ENCODE measurements around the gene VGLL3. TPM values are rescaled to one million over a fixed set of nuclear protein-coding genes. Genes with fewer than 3 reads are reported as not detected.

VGLL3 gene
- total RNA-seq, 2 donors from 2014 or later: 0.03 to 0.17 TPM

DNA sequence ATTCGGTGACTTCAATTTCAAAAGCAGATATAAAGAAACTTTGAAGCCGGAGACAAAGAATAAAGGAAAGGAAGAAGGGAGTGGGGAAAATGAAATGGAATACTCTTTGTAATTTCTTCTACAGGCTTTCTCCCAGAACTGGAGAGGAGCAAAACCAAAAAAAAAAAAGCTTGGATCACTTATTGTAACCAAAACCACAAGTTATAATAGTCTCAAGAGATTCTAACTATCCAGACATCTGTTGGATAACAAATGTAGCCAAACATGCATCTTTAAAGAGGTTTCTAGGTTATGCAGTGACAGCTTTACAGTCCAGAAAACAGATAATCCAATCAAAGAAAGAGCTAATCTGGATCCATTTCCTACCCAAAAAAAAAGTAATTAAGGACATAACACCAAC, 36.2 kb downstream of the VGLL3 start:
- H3K4me3 Mint-ChIP-seq: no peak overlapping the region
- no peaks in the 10 kb centered on the region for H3K36me3 Mint-ChIP-seq (ENCODE audit: low read depth)
- DNase-seq: no peak
- H3K27ac Mint-ChIP-seq: no peak overlapping the region
- no peaks in the 10 kb centered on the region for H3K9me3 ChIP-seq (ENCODE audit: control insufficient read depth, low read length, poor library complexity, severe bottlenecking)
- no peak for ATAC-seq
- H3K27me3 Mint-ChIP-seq: no peaks in the 10 kb centered on the region
- no peaks in the 10 kb centered on the region for H3K4me1 Mint-ChIP-seq

DNA sequence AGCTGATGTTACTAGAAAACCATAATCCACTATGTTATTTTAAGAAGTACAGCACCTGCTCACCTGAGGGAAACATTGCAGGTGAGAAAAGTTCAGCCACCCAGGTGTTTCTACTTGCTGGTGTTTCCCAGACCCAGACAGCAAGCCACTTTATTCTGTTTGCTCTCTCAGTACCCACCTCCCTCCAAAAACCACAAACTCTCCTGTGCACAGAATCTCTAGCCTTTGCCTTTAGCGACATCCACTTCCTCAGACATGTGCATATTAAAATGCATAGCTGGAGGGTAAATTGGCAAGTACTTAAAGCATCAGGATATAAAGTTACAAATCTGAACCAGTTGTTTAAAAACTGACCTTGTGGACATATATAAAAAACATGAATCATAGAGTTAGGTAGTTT, 36.7 kb downstream of the VGLL3 start:
- no peaks in the 10 kb centered on the region for H3K9me3 ChIP-seq (ENCODE audit: control insufficient read depth, low read length, poor library complexity, severe bottlenecking)
- Mint-ChIP-seq H3K27ac (no peak overlapping the region), H3K4me1 (no peaks in the 10 kb centered on the region), H3K36me3 (ENCODE audit: low read depth) (no peaks in the 10 kb centered on the region), H3K4me3 (no peak overlapping the region), H3K27me3 (no peaks in the 10 kb centered on the region)
- ATAC-seq: no peak
- no peak for DNase-seq

- no peak overlapping the region for H3K27ac Mint-ChIP-seq
- H3K4me3 Mint-ChIP-seq: no peak overlapping the region
- no peaks in the 10 kb centered on the region for H3K36me3 Mint-ChIP-seq (ENCODE audit: low read depth)
- no peaks in the 10 kb centered on the region for H3K27me3 Mint-ChIP-seq
- ATAC-seq (no peak), DNase-seq (no peak)
- no peaks in the 10 kb centered on the region for H3K4me1 Mint-ChIP-seq
- H3K9me3 ChIP-seq (ENCODE audit: control insufficient read depth, low read length, poor library complexity, severe bottlenecking): no peaks in the 10 kb centered on the region
Measured at GRCh38 chr3:86951322-86951721, 39.6 kb downstream of the VGLL3 start.

GRCh38 chr3:86950717-86951116, 40.2 kb downstream of the VGLL3 start:
- H3K27ac Mint-ChIP-seq: no peak overlapping the region
- DNase-seq: no peak
- H3K4me1 Mint-ChIP-seq: no peaks in the 10 kb centered on the region
- ATAC-seq: no peak
- H3K4me3 Mint-ChIP-seq: no peak overlapping the region
- H3K36me3 Mint-ChIP-seq (ENCODE audit: low read depth): no peaks in the 10 kb centered on the region
- no peaks in the 10 kb centered on the region for H3K9me3 ChIP-seq (ENCODE audit: control insufficient read depth, low read length, poor library complexity, severe bottlenecking)
- no peaks in the 10 kb centered on the region for H3K27me3 Mint-ChIP-seq

- Mint-ChIP-seq H3K36me3 (ENCODE audit: low read depth) (no peaks in the 10 kb centered on the region), H3K4me3 (no peak overlapping the region), H3K27me3 (no peaks in the 10 kb centered on the region), H3K4me1 (no peaks in the 10 kb centered on the region), H3K27ac (no peak overlapping the region)
- H3K9me3 ChIP-seq (ENCODE audit: control insufficient read depth, low read length, poor library complexity, severe bottlenecking): no peaks in the 10 kb centered on the region
- DNase-seq (no peak), ATAC-seq (no peak)
Measured at GRCh38 chr3:86949850-86950249, 41.1 kb downstream of the VGLL3 start.

- H3K9me3 ChIP-seq (ENCODE audit: control insufficient read depth, low read length, poor library complexity, severe bottlenecking): no peaks in the 10 kb centered on the region
- Mint-ChIP-seq H3K36me3 (ENCODE audit: low read depth) (no peaks in the 10 kb centered on the region), H3K27ac (no peak overlapping the region), H3K4me3 (no peak overlapping the region), H3K4me1 (no peaks in the 10 kb centered on the region), H3K27me3 (no peaks in the 10 kb centered on the region)
- ATAC-seq: no peak
- DNase-seq: no peak
Measured at GRCh38 chr3:86948822-86949221, 42.1 kb downstream of the VGLL3 start.

DNA sequence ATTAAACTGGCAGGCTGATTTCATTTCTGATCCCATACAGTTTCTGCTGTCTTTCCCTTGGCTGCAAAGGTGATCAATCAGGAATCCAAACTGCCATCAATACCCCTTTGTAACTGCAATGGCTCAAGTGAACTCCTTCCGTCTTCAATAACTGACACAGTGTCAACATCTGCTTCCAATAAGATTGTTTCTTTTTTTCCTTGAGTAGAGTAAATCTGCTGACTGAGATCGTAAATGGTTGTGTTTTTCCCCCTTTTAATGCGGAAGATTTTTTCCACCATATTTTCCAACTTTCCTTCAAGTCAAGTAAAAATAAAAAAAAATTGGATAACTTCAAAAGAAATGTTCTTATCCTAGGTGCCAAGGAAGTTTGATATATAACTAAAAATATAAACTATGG, 48.7 kb downstream of the VGLL3 start:
- H3K4me1 Mint-ChIP-seq: no peaks in the 10 kb centered on the region
- no peaks in the 10 kb centered on the region for H3K9me3 ChIP-seq (ENCODE audit: control insufficient read depth, low read length, poor library complexity, severe bottlenecking)
- no peak for DNase-seq
- ATAC-seq: no peak
- no peak overlapping the region for H3K27ac Mint-ChIP-seq
- no peaks in the 10 kb centered on the region for H3K27me3 Mint-ChIP-seq
- H3K36me3 Mint-ChIP-seq (ENCODE audit: low read depth): no peaks in the 10 kb centered on the region
- no peak overlapping the region for H3K4me3 Mint-ChIP-seq

DNA sequence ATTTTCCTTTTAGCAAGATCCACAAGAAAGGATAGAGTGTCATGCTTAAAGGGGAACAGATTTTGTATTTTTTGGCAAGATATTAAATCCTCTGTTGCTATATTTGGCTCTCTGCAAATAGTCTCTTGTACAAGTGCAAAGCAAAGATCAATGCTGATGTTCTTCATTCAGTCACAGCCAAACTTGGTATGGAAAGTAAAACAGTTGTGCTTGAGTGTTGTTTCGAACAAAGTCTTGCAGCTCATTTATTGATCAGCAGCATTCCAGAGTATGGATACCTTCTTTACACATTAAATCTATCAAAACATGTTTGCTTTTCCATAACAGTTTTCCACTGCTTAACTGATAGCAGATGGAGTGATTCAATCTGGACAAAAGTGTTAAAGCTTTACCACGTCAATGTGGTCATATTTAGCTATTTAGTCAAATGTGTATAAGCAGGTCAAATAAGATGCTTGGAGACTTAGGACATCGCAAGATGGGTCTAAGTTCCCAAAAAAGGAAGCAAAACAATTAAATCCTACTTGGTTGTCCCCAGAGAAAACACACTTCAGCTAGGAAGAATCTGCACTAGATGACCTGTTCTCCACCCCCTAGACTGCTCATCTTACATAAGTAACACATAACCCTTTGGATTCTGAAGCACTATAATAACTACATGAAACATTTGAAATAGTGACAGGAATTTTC, 52.4 kb downstream of the VGLL3 start:
- H3K4me1 Mint-ChIP-seq: no peaks in the 10 kb centered on the region
- no peak overlapping the region for H3K4me3 Mint-ChIP-seq
- no peaks in the 10 kb centered on the region for H3K27me3 Mint-ChIP-seq
- DNase-seq (no peak), ATAC-seq (no peak)
- no peaks in the 10 kb centered on the region for H3K9me3 ChIP-seq (ENCODE audit: control insufficient read depth, low read length, poor library complexity, severe bottlenecking)
- H3K36me3 Mint-ChIP-seq (ENCODE audit: low read depth): no peaks in the 10 kb centered on the region
- no peak overlapping the region for H3K27ac Mint-ChIP-seq

GRCh38 chr3:86937306-86937791, 53.6 kb downstream of the VGLL3 start:
- Mint-ChIP-seq H3K27ac (no peak overlapping the region), H3K4me1 (no peaks in the 10 kb centered on the region), H3K27me3 (no peaks in the 10 kb centered on the region), H3K36me3 (ENCODE audit: low read depth) (no peaks in the 10 kb centered on the region), H3K4me3 (no peak overlapping the region)
- no peak for DNase-seq
- H3K9me3 ChIP-seq (ENCODE audit: control insufficient read depth, low read length, poor library complexity, severe bottlenecking): no peaks in the 10 kb centered on the region
- ATAC-seq: no peak

GRCh38 chr3:86934851-86935250, 56.1 kb downstream of the VGLL3 start:
- no peak overlapping the region for H3K4me3 Mint-ChIP-seq
- H3K4me1 Mint-ChIP-seq: no peaks in the 10 kb centered on the region
- no peak overlapping the region for H3K27ac Mint-ChIP-seq
- DNase-seq: no peak
- no peaks in the 10 kb centered on the region for H3K27me3 Mint-ChIP-seq
- no peaks in the 10 kb centered on the region for H3K36me3 Mint-ChIP-seq (ENCODE audit: low read depth)
- no peak for ATAC-seq
- H3K9me3 ChIP-seq (ENCODE audit: control insufficient read depth, low read length, poor library complexity, severe bottlenecking): no peaks in the 10 kb centered on the region

DNA sequence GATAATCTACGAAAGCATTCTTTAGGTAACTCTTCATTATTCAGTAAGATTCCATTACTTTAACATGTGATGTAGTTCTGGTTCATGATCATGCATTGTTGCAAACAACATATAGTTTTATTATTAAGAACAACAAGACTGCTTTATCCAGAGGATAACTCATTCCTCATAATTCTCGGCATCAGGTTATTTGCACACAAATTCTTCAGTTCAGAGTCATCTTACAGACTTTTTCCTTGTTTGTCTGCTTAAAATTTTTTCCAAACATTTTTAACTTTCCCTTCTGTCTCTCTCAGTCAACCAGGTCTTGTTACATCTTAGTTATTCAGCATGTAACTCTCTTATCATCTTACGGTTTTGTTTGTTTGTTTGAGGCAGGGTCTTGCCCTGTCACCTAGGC, 60.1 kb downstream of the VGLL3 start:
- H3K27ac Mint-ChIP-seq: no peak overlapping the region

GRCh38 chr3:86930181-86930580, 60.8 kb downstream of the VGLL3 start:
- Mint-ChIP-seq H3K4me1 (no peaks in the 10 kb centered on the region), H3K27ac (no peak overlapping the region), H3K4me3 (no peak overlapping the region), H3K27me3 (no peaks in the 10 kb centered on the region), H3K36me3 (ENCODE audit: low read depth) (no peaks in the 10 kb centered on the region)
- ATAC-seq: no peak
- DNase-seq: no peak
- no peaks in the 10 kb centered on the region for H3K9me3 ChIP-seq (ENCODE audit: control insufficient read depth, low read length, poor library complexity, severe bottlenecking)

More for the DNA sequence above, 60.1 kb downstream of the VGLL3 start:
- Mint-ChIP-seq H3K4me3 (no peak overlapping the region), H3K4me1 (no peaks in the 10 kb centered on the region), H3K27me3 (no peaks in the 10 kb centered on the region), H3K36me3 (ENCODE audit: low read depth) (no peaks in the 10 kb centered on the region)
- ATAC-seq: no peak
- DNase-seq: no peak
- H3K9me3 ChIP-seq (ENCODE audit: control insufficient read depth, low read length, poor library complexity, severe bottlenecking): no peaks in the 10 kb centered on the region

GRCh38 chr3:86929046-86929445, 61.9 kb downstream of the VGLL3 start:
- no peak overlapping the region for H3K27ac Mint-ChIP-seq
- H3K4me3 Mint-ChIP-seq: no peak overlapping the region
- DNase-seq (no peak), ATAC-seq (no peak)
- no peaks in the 10 kb centered on the region for H3K36me3 Mint-ChIP-seq (ENCODE audit: low read depth)
- no peaks in the 10 kb centered on the region for H3K27me3 Mint-ChIP-seq
- H3K4me1 Mint-ChIP-seq: no peaks in the 10 kb centered on the region
- H3K9me3 ChIP-seq (ENCODE audit: control insufficient read depth, low read length, poor library complexity, severe bottlenecking): no peaks in the 10 kb centered on the region

DNA sequence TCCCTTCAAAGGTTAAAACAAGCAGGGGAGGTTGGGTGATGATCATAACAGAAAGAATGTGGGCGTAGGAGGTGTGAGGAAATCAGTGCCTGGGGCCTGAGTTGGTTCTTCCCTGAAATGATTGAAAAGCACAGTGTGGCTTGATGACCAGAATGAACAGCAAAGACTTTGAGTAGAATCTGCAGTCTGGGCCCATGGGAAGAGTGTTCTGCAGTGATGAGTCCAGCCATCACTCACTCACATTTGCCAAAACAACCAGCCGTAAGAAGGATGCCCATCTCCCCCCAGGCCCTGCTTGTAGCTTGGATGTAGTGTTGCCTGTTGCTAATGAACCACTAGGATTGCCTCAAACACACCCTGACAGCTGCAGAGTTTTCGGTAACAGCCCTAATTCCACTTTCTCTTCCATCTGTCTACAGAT, 67.9 kb downstream of the VGLL3 start:
- no peak overlapping the region for H3K4me3 Mint-ChIP-seq
- H3K27me3 Mint-ChIP-seq: no peaks in the 10 kb centered on the region
- ATAC-seq (no peak), DNase-seq (no peak)
- no peaks in the 10 kb centered on the region for H3K4me1 Mint-ChIP-seq
- no peaks in the 10 kb centered on the region for H3K9me3 ChIP-seq (ENCODE audit: control insufficient read depth, low read length, poor library complexity, severe bottlenecking)
- H3K27ac Mint-ChIP-seq: no peak overlapping the region
- H3K36me3 Mint-ChIP-seq (ENCODE audit: low read depth): no peaks in the 10 kb centered on the region
